SU-DHL-6 (cell line): ENCODE data around the gene ABCA4.

ENCODE experiments used
- H2AFZ ChIP-seq: fragments of 200-600 bp; sonication (generic); 2 replicates; pipeline ENCODE4 v1.6.1; 2014; ENCODE audit warnings: low read depth, mild to moderate bottlenecking, moderate library complexity, mixed read lengths, antibody characterized with exemption, low read length; ENCODE audit not compliant: severe bottlenecking
- H3F3A ChIP-seq: fragments of 200-600 bp; shearing (Covaris generic); 2 replicates; pipeline ENCODE4 v1.6.0; 2016; ENCODE audit warnings: antibody characterized with exemption, mild to moderate bottlenecking; ENCODE audit not compliant: insufficient read depth
- H3K27ac ChIP-seq: fragments of 200-600 bp; sonication (generic); 2 replicates; pipeline ENCODE4 v1.5.1; 2016; ENCODE audit warnings: low read depth, mild to moderate bottlenecking, low read length, moderate library complexity, mixed read lengths
- H3K27me3 ChIP-seq: fragments of 200-600 bp; sonication (generic), shearing (Covaris generic); 2 replicates; pipeline ENCODE4 v1.6.0; 2014; ENCODE audit warnings: mild to moderate bottlenecking, low read length
- H3K36me3 ChIP-seq: fragments of 200-600 bp; sonication (generic); 2 replicates; pipeline ENCODE4 v1.6.1; 2014; ENCODE audit warnings: mild to moderate bottlenecking, low read length, mixed read lengths
- H3K4me2 ChIP-seq: fragments of 300-600, 200-600 bp; shearing (Covaris generic), sonication (generic); 2 replicates; pipeline ENCODE4 v1.6.0; 2014; ENCODE audit warnings: low read length, low read depth, mild to moderate bottlenecking; ENCODE audit not compliant: poor library complexity, severe bottlenecking
- H3K4me3 ChIP-seq: fragments of 200-600 bp; sonication (generic); 2 replicates; pipeline ENCODE4 v1.5.1; 2014; ENCODE audit warnings: antibody characterized with exemption, low read length, mild to moderate bottlenecking, mixed read lengths; ENCODE audit not compliant: insufficient read depth, poor library complexity, severe bottlenecking
- H3K79me2 ChIP-seq: fragments of 200-600 bp; sonication (generic); 2 replicates; pipeline ENCODE4 v1.6.1; 2014; ENCODE audit warnings: mild to moderate bottlenecking, low read length, moderate library complexity; ENCODE audit not compliant: insufficient read depth
- H3K9ac ChIP-seq: fragments of 200-600 bp; sonication (generic); 2 replicates; pipeline ENCODE4 v1.7.0; 2014; ENCODE audit warnings: mild to moderate bottlenecking, low read length
- H3K9me2 ChIP-seq: fragments of 200-600 bp; sonication (generic); replicated peaks from 2 replicates; pipeline ENCODE4 v1.6.1; 2014; ENCODE audit warnings: low read length; ENCODE audit not compliant: insufficient read depth
- H3K9me3 ChIP-seq: fragments of 200-600 bp; sonication (generic); 2 replicates; pipeline ENCODE4 v1.6.1; 2014; ENCODE audit warnings: low read length, mixed read lengths; ENCODE audit not compliant: insufficient read depth
- H4K20me1 ChIP-seq: fragments of 200-600 bp; sonication (generic); 2 replicates; pipeline ENCODE4 v1.6.1; 2014; ENCODE audit warnings: low read depth, mild to moderate bottlenecking, antibody characterized with exemption, low read length, moderate library complexity, mixed read lengths
- EZH2phosphoT487 ChIP-seq: fragments of 200-600 bp; sonication (generic), shearing (Covaris generic); conservative IDR thresholded peaks from 2 replicates; pipeline ENCODE4 v1.6.1; 2018; ENCODE audit warnings: mild to moderate bottlenecking, antibody characterized with exemption, low read length, moderate library complexity, mixed read lengths
- TF ChIP-seq, protein P1 (sequence below): fragments of 200-600 bp; sonication (generic); IDR thresholded peaks from one replicate; pipeline ENCODE4 v1.5.1; 2017; ENCODE audit warnings: antibody characterized with exemption, mild to moderate bottlenecking, low read length, moderate library complexity; ENCODE audit not compliant: insufficient read depth, poor library complexity, severe bottlenecking

The ABCA4 gene

DNA sequence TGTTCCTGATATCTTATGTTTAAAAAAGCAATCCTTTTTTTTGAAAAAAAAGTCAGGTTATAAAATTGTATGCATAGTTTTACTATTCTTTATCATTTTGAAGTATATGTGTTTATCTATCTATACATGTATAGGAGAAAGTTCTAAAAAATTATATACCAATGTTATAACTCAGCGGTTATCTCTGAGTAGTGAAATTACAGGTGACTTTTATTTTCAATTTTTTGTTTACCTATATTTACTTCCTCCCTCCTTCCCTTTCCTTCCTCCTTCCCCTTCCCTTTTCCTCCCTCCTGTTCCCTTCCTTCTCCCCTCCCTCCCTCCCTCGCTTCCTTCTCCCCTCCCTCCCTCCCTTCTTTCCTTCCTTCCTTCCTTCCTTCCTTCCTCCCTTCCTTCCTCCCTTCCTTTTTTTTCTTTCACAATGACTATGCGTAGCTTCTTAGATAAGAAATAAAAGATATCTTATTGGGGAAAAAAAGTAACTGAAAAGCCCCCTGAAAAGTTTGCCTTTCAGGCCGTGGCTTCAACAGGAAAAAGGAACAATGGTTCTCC, 77.1 kb downstream of the ABCA4 start:
- no peak overlapping the region for H3K27ac ChIP-seq
- H3K9me2 ChIP-seq = no peaks in the 10 kb centered on the region
- H3K9me3 ChIP-seq = no peaks in the 10 kb centered on the region
- no peak overlapping the region for H3K9ac ChIP-seq
- H3K4me2 ChIP-seq = no peak overlapping the region
- no peaks in the 10 kb centered on the region for H4K20me1 ChIP-seq
- H2AFZ ChIP-seq = no peak overlapping the region
- H3K79me2 ChIP-seq = no peaks in the 10 kb centered on the region
- no peak for TF ChIP-seq EZH2phosphoT487
- TF ChIP-seq, protein P1, sequence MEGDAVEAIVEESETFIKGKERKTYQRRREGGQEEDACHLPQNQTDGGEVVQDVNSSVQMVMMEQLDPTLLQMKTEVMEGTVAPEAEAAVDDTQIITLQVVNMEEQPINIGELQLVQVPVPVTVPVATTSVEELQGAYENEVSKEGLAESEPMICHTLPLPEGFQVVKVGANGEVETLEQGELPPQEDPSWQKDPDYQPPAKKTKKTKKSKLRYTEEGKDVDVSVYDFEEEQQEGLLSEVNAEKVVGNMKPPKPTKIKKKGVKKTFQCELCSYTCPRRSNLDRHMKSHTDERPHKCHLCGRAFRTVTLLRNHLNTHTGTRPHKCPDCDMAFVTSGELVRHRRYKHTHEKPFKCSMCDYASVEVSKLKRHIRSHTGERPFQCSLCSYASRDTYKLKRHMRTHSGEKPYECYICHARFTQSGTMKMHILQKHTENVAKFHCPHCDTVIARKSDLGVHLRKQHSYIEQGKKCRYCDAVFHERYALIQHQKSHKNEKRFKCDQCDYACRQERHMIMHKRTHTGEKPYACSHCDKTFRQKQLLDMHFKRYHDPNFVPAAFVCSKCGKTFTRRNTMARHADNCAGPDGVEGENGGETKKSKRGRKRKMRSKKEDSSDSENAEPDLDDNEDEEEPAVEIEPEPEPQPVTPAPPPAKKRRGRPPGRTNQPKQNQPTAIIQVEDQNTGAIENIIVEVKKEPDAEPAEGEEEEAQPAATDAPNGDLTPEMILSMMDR = no peak
- no peak overlapping the region for H3K4me3 ChIP-seq
- no peaks in the 10 kb centered on the region for H3F3A ChIP-seq
- no peaks in the 10 kb centered on the region for H3K27me3 ChIP-seq
- H3K36me3 ChIP-seq = no peaks in the 10 kb centered on the region

- Histone ChIP-seq H3K79me2 (no peaks in the 10 kb centered on the region), H3K27me3 (no peaks in the 10 kb centered on the region), H3K36me3 (no peaks in the 10 kb centered on the region), H2AFZ (no peak overlapping the region), H3K9me3 (no peaks in the 10 kb centered on the region), H3K4me2 (no peak overlapping the region), H3K9me2 (no peaks in the 10 kb centered on the region), H4K20me1 (no peaks in the 10 kb centered on the region), H3K27ac (no peak overlapping the region), H3K4me3 (no peak overlapping the region), H3F3A (no peaks in the 10 kb centered on the region), H3K9ac (no peak overlapping the region)
- TF ChIP-seq EZH2phosphoT487 = no peak
- TF ChIP-seq, protein P1 = no peak
Observed at GRCh38 chr1:94042388-94042787, 78.6 kb downstream of the ABCA4 start.

- Histone ChIP-seq H3K9ac (no peak overlapping the region), H3K27ac (no peak overlapping the region), H3K36me3 (no peaks in the 10 kb centered on the region), H3K79me2 (no peaks in the 10 kb centered on the region), H3K4me2 (no peak overlapping the region), H3K4me3 (no peak overlapping the region), H3K27me3 (no peaks in the 10 kb centered on the region), H3K9me3 (no peaks in the 10 kb centered on the region), H3F3A (no peaks in the 10 kb centered on the region), H4K20me1 (no peaks in the 10 kb centered on the region), H3K9me2 (no peaks in the 10 kb centered on the region), H2AFZ (no peak overlapping the region)
- no peak for TF ChIP-seq EZH2phosphoT487
- TF ChIP-seq, protein P1 = no peak
Observed at GRCh38 chr1:94039871-94040569, 80.9 kb downstream of the ABCA4 start.
